OCI-LY3 (cell line): Measurements from ENCODE around the gene TMEM164.

ENCODE experiments used
- EZH2phosphoT487 ChIP-seq: fragments of 200-600 bp; shearing (Covaris generic); IDR thresholded peaks from 2 replicates; pipeline ENCODE4 v1.6.1; 2018; ENCODE audit warnings: antibody characterized with exemption, mixed run types, low read depth
- TF ChIP-seq, protein P1 (sequence below): fragments of 200-600, 300-600 bp; sonication (generic); IDR thresholded peaks from 2 replicates; pipeline ENCODE4 v1.5.1; 2014; ENCODE audit warnings: antibody characterized with exemption, low read length, low read depth

DNA sequence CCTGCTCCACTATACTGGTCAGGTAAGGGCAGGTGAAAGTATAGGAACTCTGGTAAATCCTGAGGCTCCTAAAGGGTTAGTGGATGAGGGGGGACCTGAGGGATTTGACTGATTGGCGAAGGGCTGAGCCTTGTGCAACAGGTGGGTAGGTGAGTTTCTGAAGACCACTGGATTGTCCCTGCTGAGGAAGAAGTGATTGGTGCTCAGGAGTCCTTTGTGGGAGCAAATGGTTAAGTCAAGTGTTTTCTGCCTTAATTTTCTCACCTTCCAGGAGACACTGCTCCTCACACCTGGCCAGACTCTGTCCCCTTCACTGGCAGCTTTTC, 158.4 kb downstream of the TMEM164 start:
- TF ChIP-seq, protein P1, sequence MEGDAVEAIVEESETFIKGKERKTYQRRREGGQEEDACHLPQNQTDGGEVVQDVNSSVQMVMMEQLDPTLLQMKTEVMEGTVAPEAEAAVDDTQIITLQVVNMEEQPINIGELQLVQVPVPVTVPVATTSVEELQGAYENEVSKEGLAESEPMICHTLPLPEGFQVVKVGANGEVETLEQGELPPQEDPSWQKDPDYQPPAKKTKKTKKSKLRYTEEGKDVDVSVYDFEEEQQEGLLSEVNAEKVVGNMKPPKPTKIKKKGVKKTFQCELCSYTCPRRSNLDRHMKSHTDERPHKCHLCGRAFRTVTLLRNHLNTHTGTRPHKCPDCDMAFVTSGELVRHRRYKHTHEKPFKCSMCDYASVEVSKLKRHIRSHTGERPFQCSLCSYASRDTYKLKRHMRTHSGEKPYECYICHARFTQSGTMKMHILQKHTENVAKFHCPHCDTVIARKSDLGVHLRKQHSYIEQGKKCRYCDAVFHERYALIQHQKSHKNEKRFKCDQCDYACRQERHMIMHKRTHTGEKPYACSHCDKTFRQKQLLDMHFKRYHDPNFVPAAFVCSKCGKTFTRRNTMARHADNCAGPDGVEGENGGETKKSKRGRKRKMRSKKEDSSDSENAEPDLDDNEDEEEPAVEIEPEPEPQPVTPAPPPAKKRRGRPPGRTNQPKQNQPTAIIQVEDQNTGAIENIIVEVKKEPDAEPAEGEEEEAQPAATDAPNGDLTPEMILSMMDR, result no peak
- TF ChIP-seq EZH2phosphoT487, result no peak
